DND-41 (cell line): ENCODE measurements around the gene KRT27.
A peak's percentile ranks its signal among the peaks of the same experiment; 100 is the strongest.

ENCODE experiments used
- ATAC-seq: fragments of 200-7000 bp; cut with Tn5 transposase; 3 replicates; pipeline ENCODE4 v1.9.1; 2021; ENCODE audit warnings: low read depth; ENCODE audit not compliant: insufficient read depth
- DNase-seq: peaks from one replicate; pipeline ENCODE4 v3.0.0-alpha.2; 2020
- H2AFZ ChIP-seq: 2 replicates; pipeline ENCODE4 v1.6.0; 2012; ENCODE audit warnings: low read depth, low read length
- H3K27ac ChIP-seq: 2 replicates; pipeline ENCODE4 v1.5.1; 2012; ENCODE audit warnings: low read length, inconsistent platforms
- H3K27me3 ChIP-seq: fragments of 200-600 bp; sonication (generic); 2 replicates; pipeline ENCODE4 v1.6.0; 2012; ENCODE audit warnings: low read length, mild to moderate bottlenecking, inconsistent platforms; ENCODE audit not compliant: insufficient read depth, poor library complexity
- H3K36me3 ChIP-seq: 2 replicates; pipeline ENCODE4 v1.5.1; 2012; ENCODE audit warnings: low read length, inconsistent platforms; ENCODE audit not compliant: insufficient read depth
- H3K4me1 ChIP-seq: 2 replicates; pipeline ENCODE4 v1.5.1; 2012; ENCODE audit warnings: mild to moderate bottlenecking, low read length; ENCODE audit not compliant: insufficient read depth
- H3K4me2 ChIP-seq: 2 replicates; pipeline ENCODE4 v1.6.0; 2012; ENCODE audit warnings: mild to moderate bottlenecking, moderate library complexity, low read length, inconsistent platforms; ENCODE audit not compliant: insufficient read depth
- H3K4me3 ChIP-seq, 2 experiments: fragments of 200-600 bp in 1 of 2; shearing (Covaris generic) in 1 of 2; 2 replicates each; pipeline ENCODE4 v1.5.1; 2012 to 2016; ENCODE audit warnings: inconsistent platforms in 2 of 2, low read length in 2 of 2, mild to moderate bottlenecking in 2 of 2, low read depth in 1 of 2, moderate library complexity in 1 of 2
- H3K79me2 ChIP-seq: 2 replicates; pipeline ENCODE4 v1.6.0; 2012; ENCODE audit warnings: low read length, inconsistent platforms; ENCODE audit not compliant: insufficient read depth
- H3K9ac ChIP-seq: 2 replicates; pipeline ENCODE4 v1.6.0; 2012; ENCODE audit warnings: low read depth, mild to moderate bottlenecking, inconsistent platforms, low read length, moderate library complexity
- H3K9me3 ChIP-seq: 2 replicates; pipeline ENCODE4 v1.5.1; 2012; ENCODE audit warnings: low read length, moderate library complexity, mild to moderate bottlenecking, inconsistent platforms; ENCODE audit not compliant: insufficient read depth, severe bottlenecking
- H4K20me1 ChIP-seq: 2 replicates; pipeline ENCODE4 v1.6.0; 2012; ENCODE audit warnings: low read length; ENCODE audit not compliant: insufficient read depth
- EZH2 ChIP-seq: IDR thresholded peaks from 3 replicates; pipeline ENCODE4 v1.6.1; 2012; ENCODE audit warnings: borderline replicate concordance, low read depth, mild to moderate bottlenecking, moderate library complexity, low read length, inconsistent platforms; ENCODE audit not compliant: severe bottlenecking
- TF ChIP-seq, protein P1 (sequence below): IDR thresholded peaks from 2 replicates; pipeline ENCODE4 v1.5.1; 2012; ENCODE audit warnings: borderline replicate concordance, low read length, moderate library complexity, mild to moderate bottlenecking; ENCODE audit not compliant: poor library complexity, severe bottlenecking; ENCODE audit errors: extremely low read depth

Gene KRT27

DNA sequence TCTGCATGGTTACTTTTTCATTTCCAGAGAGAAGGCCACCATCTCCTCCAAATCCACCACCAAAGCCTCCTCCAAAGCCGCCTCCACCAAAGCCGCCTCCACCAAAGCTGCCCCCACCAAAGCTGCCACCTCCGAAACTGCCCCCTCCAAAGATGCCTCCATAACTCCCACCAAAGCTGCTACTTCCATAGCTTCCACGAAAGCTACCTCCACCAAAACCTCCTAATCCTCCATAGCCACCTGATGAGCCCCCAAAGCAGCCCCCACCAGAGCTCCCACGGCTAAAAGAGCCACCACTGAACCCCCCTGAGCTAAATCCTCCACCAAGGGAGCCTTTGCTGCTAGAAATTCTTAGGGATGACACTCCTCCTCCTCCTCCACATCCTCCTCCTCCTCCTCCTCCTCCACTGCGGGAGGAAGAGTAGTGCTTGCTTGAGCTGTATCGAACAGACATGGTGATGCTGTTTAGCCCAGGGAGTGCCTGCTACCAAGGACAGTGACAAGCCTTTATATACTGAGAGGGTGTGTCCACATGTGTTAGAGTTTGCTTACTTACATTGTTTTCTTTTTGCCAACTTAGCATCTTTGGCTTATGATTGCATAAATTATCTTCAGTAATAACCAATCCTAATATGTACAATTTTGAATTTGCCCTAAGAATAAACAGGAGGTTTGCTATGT, 39.9 kb upstream of the KRT27 start, which contains the start of gene KRT10:
TSS of gene KRT10 (minus strand) at position 483 of the 681 bp plus-strand sequence. CDS start at position 454, 29 bp downstream.
- no peak within 1 kb of the TSS for H3K27ac ChIP-seq
- H3K4me1 ChIP-seq: peaks cover 24% of the 10 kb centered on the region
- no peaks in the 10 kb centered on the region for H3K27me3 ChIP-seq
- no peak within 1 kb of the TSS for H2AFZ ChIP-seq
- H3K9me3 ChIP-seq: no peaks in the 10 kb centered on the region
- no peak within 1 kb of the TSS for H3K4me3 ChIP-seq
- TF ChIP-seq, protein P1, sequence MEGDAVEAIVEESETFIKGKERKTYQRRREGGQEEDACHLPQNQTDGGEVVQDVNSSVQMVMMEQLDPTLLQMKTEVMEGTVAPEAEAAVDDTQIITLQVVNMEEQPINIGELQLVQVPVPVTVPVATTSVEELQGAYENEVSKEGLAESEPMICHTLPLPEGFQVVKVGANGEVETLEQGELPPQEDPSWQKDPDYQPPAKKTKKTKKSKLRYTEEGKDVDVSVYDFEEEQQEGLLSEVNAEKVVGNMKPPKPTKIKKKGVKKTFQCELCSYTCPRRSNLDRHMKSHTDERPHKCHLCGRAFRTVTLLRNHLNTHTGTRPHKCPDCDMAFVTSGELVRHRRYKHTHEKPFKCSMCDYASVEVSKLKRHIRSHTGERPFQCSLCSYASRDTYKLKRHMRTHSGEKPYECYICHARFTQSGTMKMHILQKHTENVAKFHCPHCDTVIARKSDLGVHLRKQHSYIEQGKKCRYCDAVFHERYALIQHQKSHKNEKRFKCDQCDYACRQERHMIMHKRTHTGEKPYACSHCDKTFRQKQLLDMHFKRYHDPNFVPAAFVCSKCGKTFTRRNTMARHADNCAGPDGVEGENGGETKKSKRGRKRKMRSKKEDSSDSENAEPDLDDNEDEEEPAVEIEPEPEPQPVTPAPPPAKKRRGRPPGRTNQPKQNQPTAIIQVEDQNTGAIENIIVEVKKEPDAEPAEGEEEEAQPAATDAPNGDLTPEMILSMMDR: no peak
- no peak for TF ChIP-seq EZH2
- H3K9ac ChIP-seq: no peak within 1 kb of the TSS
- peaks cover 18% of the 10 kb centered on the region for H3K79me2 ChIP-seq
- H3K36me3 ChIP-seq: peaks cover 3% of the 10 kb centered on the region
- H3K4me2 ChIP-seq: no peak within 1 kb of the TSS
- no peak for DNase-seq
- no peak for ATAC-seq
- no peaks in the 10 kb centered on the region for H4K20me1 ChIP-seq

DNA sequence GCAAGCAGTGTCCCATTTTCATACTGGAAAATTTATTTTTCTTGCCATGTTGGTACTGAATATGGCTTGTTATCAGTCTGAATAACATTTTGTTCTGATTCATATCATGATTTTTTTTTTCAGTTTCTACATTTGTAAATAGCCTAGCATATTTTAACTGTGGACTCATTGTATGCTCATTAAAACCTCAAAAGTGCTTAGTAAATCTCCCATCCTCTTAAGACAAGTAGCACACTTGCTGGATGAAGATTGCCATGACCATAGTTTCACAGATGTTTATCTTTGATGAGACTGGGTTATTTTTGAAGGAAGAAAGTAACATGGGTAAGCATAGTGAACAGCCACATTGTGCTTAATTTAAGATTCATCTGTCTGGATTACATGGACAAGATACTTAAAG, 39.2 kb upstream of the KRT27 start:
- no peak overlapping the region for H3K4me2 ChIP-seq
- no peak for ATAC-seq
- TF ChIP-seq EZH2: no peak
- TF ChIP-seq, protein P1: no peak
- no peak overlapping the region for H3K9ac ChIP-seq
- no peaks in the 10 kb centered on the region for H4K20me1 ChIP-seq
- H3K79me2 ChIP-seq: peaks cover 20% of the 10 kb centered on the region
- peaks cover 6% of the 10 kb centered on the region for H3K36me3 ChIP-seq
- H3K4me3 ChIP-seq: no peak overlapping the region
- H3K9me3 ChIP-seq: no peaks in the 10 kb centered on the region
- H3K27ac ChIP-seq: no peak overlapping the region
- no peak for DNase-seq
- no peak overlapping the region for H2AFZ ChIP-seq
- H3K4me1 ChIP-seq: peaks cover 28% of the 10 kb centered on the region
- no peaks in the 10 kb centered on the region for H3K27me3 ChIP-seq

DNA sequence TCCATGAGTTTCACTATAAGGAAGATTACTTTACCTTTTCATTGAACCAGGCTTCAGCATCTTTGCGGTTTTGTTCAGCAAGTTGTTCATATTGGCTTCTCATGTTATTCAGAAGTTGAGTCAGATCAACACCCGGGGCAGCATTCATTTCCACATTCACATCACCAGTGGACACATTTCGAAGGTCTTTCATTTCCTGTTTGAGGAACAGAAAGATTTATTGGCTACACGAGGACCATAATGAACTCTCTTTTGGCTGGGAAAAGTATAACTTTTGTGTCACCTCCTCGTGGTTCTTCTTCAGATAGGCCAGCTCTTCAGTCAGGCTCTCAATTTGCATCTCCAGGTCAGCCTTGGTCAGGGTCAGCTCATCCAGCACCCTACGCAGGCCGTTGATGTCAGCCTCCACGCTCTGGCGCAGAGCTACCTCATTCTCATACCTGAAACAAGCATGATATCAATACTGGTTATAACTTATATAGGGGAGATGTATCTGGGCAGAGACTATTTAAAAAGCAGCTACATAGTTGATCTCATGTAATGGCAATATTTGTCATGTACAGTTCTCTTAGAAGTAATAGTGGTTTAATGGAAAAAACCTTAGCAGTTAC, 38.0 kb upstream of the KRT27 start:
- H3K4me2 ChIP-seq: peak overlapping the region; percentile 85
- peaks cover 28% of the 10 kb centered on the region for H3K4me1 ChIP-seq
- H3K27ac ChIP-seq: no peak overlapping the region
- peak overlapping the region in 1 of 2 experiments; percentile 80; a peak in 1 of 4 replicates for H3K4me3 ChIP-seq
- TF ChIP-seq, protein P1: no peak
- TF ChIP-seq EZH2: no peak
- ATAC-seq (no peak), DNase-seq (no peak)
- no peaks in the 10 kb centered on the region for H4K20me1 ChIP-seq
- H3K9ac ChIP-seq: no peak overlapping the region
- H3K27me3 ChIP-seq: no peaks in the 10 kb centered on the region
- H2AFZ ChIP-seq: no peak overlapping the region
- H3K9me3 ChIP-seq: no peaks in the 10 kb centered on the region
- peaks cover 6% of the 10 kb centered on the region for H3K36me3 ChIP-seq
- H3K79me2 ChIP-seq: peaks cover 18% of the 10 kb centered on the region
